ENCODE data around the gene ARHGAP36. TPM values are rescaled to one million over a fixed set of nuclear protein-coding genes. Genes with fewer than 3 reads are reported as not detected.

The ARHGAP36 gene
- total and polyA plus RNA-seq, 2 of the 8 experiments (the other 6 are each of a cell fraction or from before 2014, with no cell fraction given) = 0.32 to 0.38 TPM

DNA sequence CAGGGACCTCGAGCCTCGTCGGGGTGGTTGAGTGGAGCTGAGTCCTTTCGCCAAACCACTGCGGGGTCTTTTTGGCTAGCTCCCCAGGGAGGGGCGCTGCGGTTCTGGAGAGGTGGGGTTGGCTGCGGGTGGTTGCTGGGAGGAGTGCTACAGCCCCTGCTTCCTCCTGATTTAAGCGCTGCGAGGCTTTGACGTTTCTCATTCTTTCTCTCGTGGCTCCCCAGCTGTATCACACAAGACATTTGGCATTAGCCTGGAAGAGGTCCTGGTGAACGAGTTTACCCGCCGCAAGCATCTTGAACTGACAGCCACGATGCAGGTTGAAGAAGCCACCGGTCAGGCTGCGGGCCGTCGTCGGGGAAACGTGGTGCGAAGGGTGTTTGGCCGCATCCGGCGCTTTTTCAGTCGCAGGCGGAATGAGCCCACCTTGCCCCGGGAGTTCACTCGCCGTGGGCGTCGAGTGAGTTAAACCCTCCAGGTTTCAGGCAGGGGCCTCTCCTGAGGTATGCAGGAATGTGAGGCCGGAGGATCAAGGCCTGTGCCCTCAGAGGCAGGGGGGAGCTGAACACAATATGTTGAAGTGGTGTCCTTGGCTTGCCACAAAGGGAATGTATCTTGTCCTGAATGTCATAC is 25.5 kb downstream of the ARHGAP36 start (continued):
- no peak for TF ChIP-seq EGR1 (IDR thresholded peaks at IDR 0.05; ENCODE audit: borderline replicate concordance, low read depth, low read length)
